Measurements from ENCODE around the gene CEP89. TPM values are rescaled to one million over a fixed set of nuclear protein-coding genes. Genes with fewer than 3 reads are reported as not detected.

CEP89 gene
- total RNA-seq, 1 donor from 2014 or later: 7.7 TPM

GRCh38 chr19:32828139-32828538 is 143.6 kb downstream of the CEP89 start:
- DNase-seq (no peak), ATAC-seq (ENCODE audit: poor library complexity) (no peak)
- intact Hi-C loops (cut with DNase I): no loop called here

Other genes with a start within 250 kb of the CEP89 start
- gene SLC7A9, start 102.2 kb downstream of the CEP89 start, total RNA-seq: not detected
- 0.75 TPM for gene FAAP24, start 284 bp upstream of the CEP89 start, total RNA-seq
- gene RHPN2, start 92.9 kb upstream of the CEP89 start, total RNA-seq: 1.8 TPM
- 6.0 TPM for gene GPATCH1, start 109.2 kb upstream of the CEP89 start, total RNA-seq
- gene WDR88, start 160.2 kb upstream of the CEP89 start, total RNA-seq: 0.38 TPM
- 16.4 TPM for gene LRP3, start 222.4 kb upstream of the CEP89 start, total RNA-seq